ENCODE data around the gene MUC4.

The MUC4 gene

GRCh38 chr3:195815169-195815771 lies 3.5 kb upstream of the MUC4 start:
- no peak for TF ChIP-seq CTCF (IDR thresholded peaks at IDR 0.05; ENCODE audit: borderline replicate concordance, insufficient read depth, low read depth, low read length)
- H3K4me3 ChIP-seq (ENCODE audit: low read depth, low read length) = no peak overlapping the region

- H3K4me3 ChIP-seq (ENCODE audit: low read depth, low read length) = no peak overlapping the region
- no peak for TF ChIP-seq CTCF (IDR thresholded peaks at IDR 0.05; ENCODE audit: borderline replicate concordance, insufficient read depth, low read depth, low read length)
Measured at GRCh38 chr3:195813916-195814640, 2.3 kb upstream of the MUC4 start.

- no peak overlapping the region for H3K4me3 ChIP-seq (ENCODE audit: low read depth, low read length)
- no peak for TF ChIP-seq CTCF (IDR thresholded peaks at IDR 0.05; ENCODE audit: borderline replicate concordance, insufficient read depth, low read depth, low read length)
Measured at GRCh38 chr3:195812366-195812765, 637 bp upstream of the MUC4 start.

DNA sequence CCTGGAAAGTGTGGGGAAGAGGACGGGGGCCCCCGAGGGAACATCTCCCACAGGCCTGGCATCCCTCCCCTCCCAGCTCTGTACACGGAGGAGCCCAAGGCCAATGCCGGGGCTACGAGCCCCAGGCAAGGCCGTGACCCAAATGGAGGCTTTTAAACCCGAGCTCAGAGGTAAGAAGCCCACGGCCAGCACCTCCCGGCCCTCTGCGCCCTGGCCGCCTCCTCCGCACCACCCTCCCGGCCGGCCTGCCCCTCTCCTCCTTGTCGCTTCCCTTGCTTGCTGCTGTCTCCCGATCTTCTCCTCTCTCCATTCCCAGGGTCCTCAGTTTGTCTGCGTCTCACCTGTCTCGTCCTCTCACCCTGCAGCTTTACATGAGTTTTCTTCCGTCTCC lies 1.3 kb downstream of the MUC4 start:
- no peak overlapping the region for H3K4me3 ChIP-seq (ENCODE audit: low read depth, low read length)
- no peak for TF ChIP-seq CTCF (IDR thresholded peaks at IDR 0.05; ENCODE audit: borderline replicate concordance, insufficient read depth, low read depth, low read length)

GRCh38 chr3:195809796-195810454 lies 1.8 kb downstream of the MUC4 start:
- no peak for TF ChIP-seq CTCF (IDR thresholded peaks at IDR 0.05; ENCODE audit: borderline replicate concordance, insufficient read depth, low read depth, low read length)
- no peak overlapping the region for H3K4me3 ChIP-seq (ENCODE audit: low read depth, low read length)

GRCh38 chr3:195809291-195809785 lies 2.4 kb downstream of the MUC4 start:
- no peak for TF ChIP-seq CTCF (IDR thresholded peaks at IDR 0.05; ENCODE audit: borderline replicate concordance, insufficient read depth, low read depth, low read length)
- H3K4me3 ChIP-seq (ENCODE audit: low read depth, low read length) = no peak overlapping the region

Data from GM12875 (cell line).